H54 (cell line): ENCODE data around the gene CXorf65.

Source experiments
- DNase-seq: peaks from one replicate; pipeline ENCODE4 v3.0.0; 2011; ENCODE audit warnings: low spot score, mixed read lengths; ENCODE audit not compliant: insufficient read length
- FAIRE-seq: peaks from 3 replicates; lab custom pipeline; 2011; peaks lifted over from hg19 to GRCh38; lab: Jason Lieb, UNC
- POLR2A ChIP-seq: IDR thresholded peaks from 2 replicates; pipeline ENCODE4 v1.6.1; 2011; ENCODE audit warnings: low read depth, mild to moderate bottlenecking, low read length

The CXorf65 gene

GRCh38 chrX:71098951-71099506, 7.5 kb downstream of the CXorf65 start:
- DNase-seq: no peak
- FAIRE-seq: no peak

GRCh38 chrX:71098302-71098701, 8.2 kb downstream of the CXorf65 start:
- DNase-seq (peak; percentile 26), FAIRE-seq (no peak)
- TF ChIP-seq POLR2A: no peak

More at GRCh38 chrX:71098951-71099506, 7.5 kb downstream of the CXorf65 start:
- no peak for TF ChIP-seq POLR2A

DNA sequence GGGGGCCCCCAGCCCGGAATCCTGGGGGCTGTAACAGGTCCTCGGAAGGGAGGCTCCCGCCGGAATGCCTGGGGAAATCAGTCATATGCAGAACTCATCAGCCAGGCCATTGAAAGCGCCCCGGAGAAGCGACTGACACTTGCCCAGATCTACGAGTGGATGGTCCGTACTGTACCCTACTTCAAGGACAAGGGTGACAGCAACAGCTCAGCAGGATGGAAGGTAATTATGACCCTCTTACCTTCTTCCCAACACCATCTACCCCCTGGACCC, 9.8 kb downstream of the CXorf65 start:
- DNase-seq (no peak), FAIRE-seq (no peak)
- TF ChIP-seq POLR2A: no peak

DNA sequence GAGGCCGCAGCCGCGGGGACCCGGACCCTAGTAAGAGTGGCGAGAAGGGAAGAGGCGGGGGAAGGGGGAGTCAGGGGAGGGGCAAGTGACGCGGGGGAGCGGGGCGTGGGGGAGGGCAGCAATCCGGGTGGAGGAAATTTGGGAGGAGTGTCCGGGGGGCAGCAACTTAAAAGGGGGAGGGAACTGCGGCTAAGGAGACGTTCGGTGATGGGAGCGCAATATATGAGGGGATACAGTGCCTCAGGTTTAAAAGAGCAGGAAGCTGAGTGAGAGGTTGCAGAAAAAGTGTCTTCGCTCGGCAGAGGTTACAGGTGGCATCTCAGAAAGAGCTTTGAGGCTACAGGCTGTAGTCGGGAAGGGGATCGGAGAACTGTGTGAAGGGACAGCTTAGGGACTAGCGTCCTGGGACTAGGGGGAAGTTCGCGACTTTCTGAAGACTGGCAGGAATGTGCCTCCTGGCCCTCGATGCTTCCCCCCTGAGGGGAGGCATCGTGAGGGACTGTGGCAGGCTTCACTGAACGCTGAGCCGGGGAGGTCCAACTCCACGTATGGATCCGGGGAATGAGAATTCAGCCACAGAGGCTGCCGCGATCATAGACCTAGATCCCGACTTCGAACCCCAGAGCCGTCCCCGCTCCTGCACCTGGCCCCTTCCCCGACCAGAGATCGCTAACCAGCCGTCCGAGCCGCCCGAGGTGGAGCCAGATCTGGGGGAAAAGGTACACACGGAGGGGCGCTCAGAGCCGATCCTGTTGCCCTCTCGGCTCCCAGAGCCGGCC, 10.4 kb downstream of the CXorf65 start:
- TF ChIP-seq POLR2A: no peak
- FAIRE-seq (no peak), DNase-seq (peak; percentile 34)

- 0 out of 2 replicates have a peak, but pooled peaks have one; percentile 18 for TF ChIP-seq POLR2A
- FAIRE-seq: peak; percentile 75
- peak; percentile 82 for DNase-seq
Measured at GRCh38 chrX:71095555-71095980, 11.0 kb downstream of the CXorf65 start, which contains the start of gene FOXO4. FOXO4 (plus strand) TSS chrX:71095851; CDS start chrX:71096529, 678 bp downstream.

GRCh38 chrX:71095033-71095432, 11.5 kb downstream of the CXorf65 start:
- DNase-seq (no peak), FAIRE-seq (no peak)
- no peak for TF ChIP-seq POLR2A

- no peak for FAIRE-seq
- no peak for DNase-seq
- TF ChIP-seq POLR2A: no peak
Measured at GRCh38 chrX:71091263-71091662, 15.3 kb downstream of the CXorf65 start.

GRCh38 chrX:71085900-71086299, 20.6 kb downstream of the CXorf65 start:
- DNase-seq (no peak), FAIRE-seq (no peak)
- TF ChIP-seq POLR2A: no peak

GRCh38 chrX:71082822-71083221, 23.7 kb downstream of the CXorf65 start:
- FAIRE-seq (no peak), DNase-seq (no peak)
- TF ChIP-seq POLR2A: no peak

- FAIRE-seq: no peak
- TF ChIP-seq POLR2A: no peak
- no peak for DNase-seq
Measured at GRCh38 chrX:71082124-71082647, 24.4 kb downstream of the CXorf65 start.

GRCh38 chrX:71081330-71082123, 25.0 kb downstream of the CXorf65 start:
- FAIRE-seq (no peak), DNase-seq (no peak)
- TF ChIP-seq POLR2A: no peak

DNA sequence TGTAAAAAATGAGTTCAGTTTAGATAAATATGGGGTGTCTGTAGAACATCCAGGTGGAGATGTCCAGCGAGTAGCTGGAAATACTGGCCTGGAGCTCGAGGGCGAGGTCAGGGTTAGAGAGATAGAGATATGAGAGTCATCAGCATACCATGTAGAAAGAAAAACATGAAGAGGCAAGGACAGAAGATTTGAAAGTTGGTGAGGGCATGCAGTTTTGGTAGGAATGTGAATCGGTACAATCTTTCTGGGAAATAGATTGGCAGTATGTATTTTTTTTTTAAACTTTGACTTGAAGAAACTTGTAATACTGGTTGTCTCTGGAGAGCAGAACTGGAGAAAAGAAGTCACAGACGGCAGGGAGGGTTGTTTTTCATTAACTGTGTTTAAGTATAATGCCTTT, 36.0 kb downstream of the CXorf65 start:
- no peak for FAIRE-seq
- no peak for TF ChIP-seq POLR2A
- no peak for DNase-seq

- DNase-seq (peak; percentile 76), FAIRE-seq (peak; percentile 95)
- TF ChIP-seq POLR2A: peak; percentile 56; the same call in 1 of the 2 replicates
Measured at GRCh38 chrX:71068044-71068918, 38.3 kb downstream of the CXorf65 start, which contains the start of gene SNX12. SNX12 (minus strand) TSS chrX:71068334; CDS start chrX:71068306, 28 bp downstream.
